GM18505 (cell line): ENCODE data around the gene RABGAP1L.
"Not testable (repeated sequence)": the region's sequence is repeated elsewhere in the genome, so short reads cannot be mapped to it uniquely, and the experiment has no call there.

Experiments
- ATAC-seq: cut with Tn5 transposase; IDR thresholded peaks from one replicate; pipeline ENCODE4 v1.9.1; 2021; ENCODE audit not compliant: unreplicated experiment
- POLR2A ChIP-seq: IDR thresholded peaks from 4 replicates; pipeline ENCODE4 v1.6.1; 2011; ENCODE audit warnings: borderline replicate concordance; ENCODE audit not compliant: insufficient read depth, insufficient read length; ENCODE audit errors: extremely low read depth

Gene RABGAP1L

GRCh38 chr1:174219606-174220370 lies 60.5 kb downstream of the RABGAP1L start:
- TF ChIP-seq POLR2A, result no peak
- no peak for ATAC-seq

DNA sequence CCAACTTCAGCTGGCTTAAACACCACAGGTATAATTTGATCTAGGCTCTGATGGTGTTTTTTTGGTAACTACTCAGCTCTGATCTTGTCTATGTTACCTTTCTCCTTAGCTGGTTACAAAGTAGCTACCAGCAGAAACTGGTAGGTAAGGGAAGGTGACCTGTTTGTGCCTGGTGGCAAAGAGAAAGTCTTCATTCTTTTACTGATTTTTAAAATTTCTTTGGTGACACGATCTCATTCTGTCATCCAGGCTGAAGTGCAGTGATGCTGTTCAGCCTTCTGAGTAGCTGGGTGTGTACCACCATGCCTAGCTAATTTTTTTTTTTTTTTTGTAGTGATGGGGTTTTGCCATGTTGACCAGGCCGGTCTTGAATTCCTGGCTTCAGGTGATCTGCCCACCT lies 62.4 kb downstream of the RABGAP1L start:
- no peak for ATAC-seq
- no peak for TF ChIP-seq POLR2A

GRCh38 chr1:174222166-174222949 lies 63.0 kb downstream of the RABGAP1L start:
- ATAC-seq, result no peak
- no peak for TF ChIP-seq POLR2A

DNA sequence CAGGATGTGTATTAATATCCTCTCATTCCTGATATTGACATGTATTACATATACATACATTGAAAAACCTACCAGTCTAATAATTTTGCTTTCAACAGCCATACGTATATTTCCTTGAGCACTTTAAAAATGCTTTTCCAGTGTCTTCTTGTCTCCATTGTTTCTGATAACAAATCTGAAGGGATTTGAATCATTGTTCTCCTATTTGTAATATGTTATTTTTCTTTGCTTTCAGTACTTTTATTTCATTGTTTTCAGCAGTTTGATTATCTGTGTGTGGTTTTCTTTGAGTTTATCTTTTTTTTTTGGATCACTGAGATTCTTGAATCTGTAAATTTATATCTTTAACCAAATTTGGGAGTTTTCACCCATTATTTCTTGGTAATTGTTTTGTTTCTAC lies 65.3 kb downstream of the RABGAP1L start:
- TF ChIP-seq POLR2A, result no peak
- no peak for ATAC-seq

- ATAC-seq, result no peak
- no peak for TF ChIP-seq POLR2A
Observed at GRCh38 chr1:174225499-174226204, 66.3 kb downstream of the RABGAP1L start.

DNA sequence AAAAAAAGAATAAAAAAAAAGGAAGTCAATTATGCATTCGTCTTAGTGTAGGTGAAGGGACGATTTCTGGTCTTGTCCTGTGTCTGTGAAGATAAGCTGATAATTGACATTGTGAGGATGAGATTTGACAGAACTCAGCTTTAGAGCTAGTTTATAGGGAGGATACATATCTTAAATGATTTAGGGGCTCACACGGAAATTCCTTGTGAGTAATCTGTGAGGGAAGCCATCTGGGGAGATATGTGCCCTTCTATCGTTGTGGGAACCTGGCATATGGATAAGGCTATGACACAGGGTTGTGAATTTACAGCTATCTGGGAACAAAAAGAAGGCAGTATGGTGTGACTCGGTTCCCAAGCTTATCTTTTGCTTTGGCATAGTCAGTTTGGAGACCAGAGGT lies 71.1 kb downstream of the RABGAP1L start:
- TF ChIP-seq POLR2A, result no peak
- no peak for ATAC-seq

DNA sequence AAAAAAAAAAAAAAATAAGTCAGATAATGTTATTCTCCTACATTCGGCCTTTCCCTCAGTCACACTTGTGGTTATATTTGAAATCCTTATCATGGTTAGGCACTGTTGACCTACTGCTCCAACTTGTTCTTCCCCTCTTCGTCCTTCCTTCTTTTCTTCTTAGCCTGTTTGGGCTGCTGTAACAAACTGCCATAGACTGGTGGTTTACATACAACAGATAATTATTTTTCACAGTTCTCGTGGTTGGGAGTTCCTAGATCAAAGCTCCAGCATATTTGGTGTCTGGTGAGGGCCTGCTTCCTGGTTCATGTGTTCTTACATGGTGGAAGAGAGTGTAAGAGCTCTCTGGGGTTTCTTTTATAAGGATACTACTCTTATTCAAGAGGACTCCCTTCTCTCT lies 73.4 kb downstream of the RABGAP1L start:
- TF ChIP-seq POLR2A, result no peak
- no peak for ATAC-seq

GRCh38 chr1:174238845-174239501 lies 79.7 kb downstream of the RABGAP1L start:
- not testable (repeated sequence) for ATAC-seq

GRCh38 chr1:174239541-174239940 lies 80.2 kb downstream of the RABGAP1L start:
- TF ChIP-seq POLR2A, result no peak
- ATAC-seq, result no peak

DNA sequence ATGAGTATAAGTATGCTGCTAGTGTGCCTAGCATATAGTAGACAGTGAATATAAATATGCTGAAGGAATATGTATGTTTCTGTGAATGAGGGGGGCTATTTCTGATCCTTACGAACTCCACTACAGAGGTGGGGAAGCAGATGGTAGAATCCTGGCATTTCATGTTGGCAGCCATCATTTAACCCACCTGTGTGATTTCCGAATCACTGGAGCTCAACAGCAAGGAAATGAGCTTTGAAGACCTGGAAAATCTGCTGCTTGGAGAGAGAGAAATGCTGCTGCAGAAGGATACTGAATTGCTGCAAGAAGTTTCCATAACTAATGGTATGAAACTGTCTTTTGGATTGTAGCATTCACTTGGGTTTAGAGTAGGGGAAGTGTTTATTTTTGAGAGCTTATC lies 83.5 kb downstream of the RABGAP1L start:
- ATAC-seq, result no peak
- no peak for TF ChIP-seq POLR2A

DNA sequence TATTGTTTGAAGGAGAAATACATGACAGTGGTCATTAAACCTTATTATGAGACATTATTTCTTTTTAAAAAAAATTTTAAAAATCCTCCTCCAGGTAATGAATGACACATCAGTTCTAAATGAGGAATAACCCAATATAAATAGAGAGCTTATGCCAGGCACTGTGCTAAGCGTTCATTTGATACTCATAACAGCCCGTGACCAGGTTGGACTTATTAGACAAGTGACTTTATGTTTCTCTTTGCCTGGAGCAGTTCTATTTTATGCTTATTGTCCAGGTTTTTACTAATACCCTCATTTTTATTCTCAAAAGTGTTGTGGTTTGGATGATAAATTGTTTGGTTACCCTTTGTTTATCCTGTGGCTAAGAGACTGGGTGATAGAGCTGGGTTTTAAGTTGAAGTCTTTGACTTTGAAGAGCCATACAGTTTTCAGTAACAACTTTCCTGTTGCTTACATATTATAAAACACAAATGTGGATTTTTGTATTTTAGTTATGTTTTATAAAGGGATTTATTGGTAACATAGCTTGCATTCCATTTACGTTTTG lies 84.2 kb downstream of the RABGAP1L start:
- TF ChIP-seq POLR2A, result no peak

DNA sequence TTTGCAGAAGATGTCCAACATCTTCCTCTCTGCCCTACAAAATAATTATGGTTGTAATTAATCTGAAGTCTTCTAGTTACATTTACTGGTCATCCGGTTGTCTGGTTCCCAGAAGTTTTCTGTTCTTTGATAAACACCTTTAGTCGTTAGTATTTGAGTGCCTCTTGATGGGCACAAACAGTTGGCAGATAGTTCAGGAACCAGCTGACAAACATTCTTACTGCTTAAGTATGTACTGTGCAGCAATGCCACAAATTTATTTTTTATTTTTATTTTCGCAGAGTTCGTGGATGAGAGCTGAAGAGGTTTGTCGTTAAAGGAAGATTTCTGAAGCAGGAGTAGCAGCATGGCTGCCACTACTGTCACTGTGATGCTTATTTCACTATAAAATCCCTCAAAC lies 84.7 kb downstream of the RABGAP1L start:
- TF ChIP-seq POLR2A, result no peak
- ATAC-seq, result no peak

More for the DNA sequence above, 84.2 kb downstream of the RABGAP1L start:
- no peak for ATAC-seq

- TF ChIP-seq POLR2A, result no peak
- no peak for ATAC-seq
Observed at GRCh38 chr1:174247472-174247871, 88.2 kb downstream of the RABGAP1L start.

DNA sequence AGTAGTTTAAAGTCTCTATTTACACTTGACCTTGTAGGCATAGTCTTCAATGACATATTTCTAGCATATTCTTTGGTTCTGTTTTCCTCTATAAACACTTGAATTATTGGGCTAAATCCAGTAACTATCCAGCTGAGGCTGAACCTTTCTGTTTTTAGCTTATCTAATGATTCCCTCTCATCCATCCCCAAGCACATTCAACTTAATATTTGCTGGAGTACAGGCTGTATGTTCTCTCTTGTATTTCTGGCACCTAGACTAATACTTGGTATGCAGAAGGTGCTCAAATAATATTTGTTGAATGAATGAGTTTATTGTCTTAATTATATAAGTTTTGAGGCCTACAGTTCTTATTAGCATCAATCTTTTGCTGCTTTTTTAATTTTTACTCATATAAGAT lies 88.7 kb downstream of the RABGAP1L start:
- no peak for ATAC-seq
- no peak for TF ChIP-seq POLR2A

- ATAC-seq, result not testable (repeated sequence)
Observed at GRCh38 chr1:174256386-174256785, 97.1 kb downstream of the RABGAP1L start.
